ENCODE results near the gene ZRANB2. TPM values are rescaled to one million over a fixed set of nuclear protein-coding genes. Genes with fewer than 3 reads are reported as not detected.

ZRANB2 gene
- total RNA-seq, 6 experiments from 2014 or later = 18.3 to 32.0 (median 24.7) TPM

DNA sequence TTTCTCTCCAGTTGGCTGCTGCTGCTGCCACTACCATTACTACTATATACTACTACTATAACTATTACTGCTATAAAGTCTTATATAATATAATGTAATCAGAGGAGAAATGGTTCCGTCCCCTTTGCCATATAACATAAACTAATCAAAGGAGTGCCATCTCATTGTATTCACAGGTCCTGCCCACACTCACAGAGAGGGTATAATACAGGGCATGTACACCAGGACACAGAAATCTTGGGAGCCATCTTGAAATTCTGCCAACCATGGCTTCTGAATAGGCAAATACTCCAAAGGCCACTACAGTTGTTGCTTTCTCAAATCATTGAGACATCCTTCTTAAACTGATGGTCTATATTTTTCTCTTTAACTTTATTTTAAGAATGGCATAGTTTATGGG, 6.9 kb upstream of the ZRANB2 start:
- WGBS (ENCODE audit: insufficient coverage, low coverage, low lambda C conversion rate, missing lambda C conversion rate) = 92% methylated on average over 1 of the region's 1 CpG
- H3K36me3 ChIP-seq = no peaks in the 10 kb centered on the region
- H3K4me3 ChIP-seq = no peak overlapping the region
- H3K9me3 ChIP-seq = no peaks in the 10 kb centered on the region
- no peak for ATAC-seq
- intact Hi-C loops (cut with DNase I) = no loop called here
- no peak overlapping the region for H3K27ac ChIP-seq
- no peaks in the 10 kb centered on the region for H3K4me1 ChIP-seq
- no peaks in the 10 kb centered on the region for H3K27me3 ChIP-seq
- DNase-seq = no peak
- no peak for TF ChIP-seq POLR2A (IDR thresholded peaks at IDR 0.05)
- TF ChIP-seq, protein P1, sequence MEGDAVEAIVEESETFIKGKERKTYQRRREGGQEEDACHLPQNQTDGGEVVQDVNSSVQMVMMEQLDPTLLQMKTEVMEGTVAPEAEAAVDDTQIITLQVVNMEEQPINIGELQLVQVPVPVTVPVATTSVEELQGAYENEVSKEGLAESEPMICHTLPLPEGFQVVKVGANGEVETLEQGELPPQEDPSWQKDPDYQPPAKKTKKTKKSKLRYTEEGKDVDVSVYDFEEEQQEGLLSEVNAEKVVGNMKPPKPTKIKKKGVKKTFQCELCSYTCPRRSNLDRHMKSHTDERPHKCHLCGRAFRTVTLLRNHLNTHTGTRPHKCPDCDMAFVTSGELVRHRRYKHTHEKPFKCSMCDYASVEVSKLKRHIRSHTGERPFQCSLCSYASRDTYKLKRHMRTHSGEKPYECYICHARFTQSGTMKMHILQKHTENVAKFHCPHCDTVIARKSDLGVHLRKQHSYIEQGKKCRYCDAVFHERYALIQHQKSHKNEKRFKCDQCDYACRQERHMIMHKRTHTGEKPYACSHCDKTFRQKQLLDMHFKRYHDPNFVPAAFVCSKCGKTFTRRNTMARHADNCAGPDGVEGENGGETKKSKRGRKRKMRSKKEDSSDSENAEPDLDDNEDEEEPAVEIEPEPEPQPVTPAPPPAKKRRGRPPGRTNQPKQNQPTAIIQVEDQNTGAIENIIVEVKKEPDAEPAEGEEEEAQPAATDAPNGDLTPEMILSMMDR (IDR thresholded peaks at IDR 0.05) = no peak

DNA sequence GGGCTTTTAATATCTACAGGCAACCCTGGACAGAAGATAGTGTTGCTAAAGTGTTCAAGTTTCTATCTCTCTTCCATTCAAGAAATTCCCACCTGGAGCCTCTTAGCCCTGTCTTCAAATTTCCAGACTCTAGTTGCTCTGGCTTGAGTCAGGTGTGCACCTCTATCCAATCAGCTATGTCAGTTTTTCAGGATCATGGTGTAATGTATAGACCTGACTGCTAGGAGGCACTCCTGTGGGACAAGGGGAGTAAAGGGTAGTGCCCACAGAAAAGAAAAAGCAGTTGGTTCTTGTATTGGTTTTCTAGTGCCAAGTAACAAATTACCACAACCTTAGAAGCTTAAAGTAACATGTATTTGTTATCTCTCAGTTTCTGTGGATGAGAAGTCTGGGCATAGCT, 6.2 kb upstream of the ZRANB2 start:
- intact Hi-C loops (cut with DNase I) = no loop called here
- Histone ChIP-seq H3K4me1 (no peaks in the 10 kb centered on the region), H3K27me3 (no peaks in the 10 kb centered on the region), H3K9me3 (no peaks in the 10 kb centered on the region), H3K4me3 (no peak overlapping the region), H3K27ac (no peak overlapping the region), H3K36me3 (no peaks in the 10 kb centered on the region)
- TF ChIP-seq, protein P1 (IDR thresholded peaks at IDR 0.05) = no peak
- no peak for TF ChIP-seq POLR2A (IDR thresholded peaks at IDR 0.05)
- no peak for ATAC-seq
- no peak for DNase-seq

DNA sequence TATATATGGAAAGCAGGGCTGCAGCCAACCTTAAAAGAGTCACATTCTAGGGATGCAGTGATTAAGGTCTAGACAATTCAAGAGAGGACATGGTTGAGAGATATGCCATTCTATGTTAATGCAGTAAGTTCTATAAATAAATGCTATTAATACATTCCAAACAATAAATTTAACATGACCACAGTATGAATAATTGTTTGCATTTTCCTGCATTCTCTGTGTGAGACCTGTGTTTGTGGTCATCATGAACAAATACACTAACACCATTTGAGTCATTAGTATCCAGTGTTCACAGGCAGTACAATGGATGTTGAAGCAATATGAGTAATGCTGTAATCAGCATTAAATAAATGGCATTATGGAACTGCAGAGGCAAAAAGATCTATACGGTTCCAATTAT, 5.5 kb upstream of the ZRANB2 start:
- intact Hi-C loops (cut with DNase I) = no loop called here
- TF ChIP-seq POLR2A (IDR thresholded peaks at IDR 0.05) = no peak
- TF ChIP-seq, protein P1 (IDR thresholded peaks at IDR 0.05) = no peak
- WGBS (ENCODE audit: insufficient coverage, low coverage, low lambda C conversion rate, missing lambda C conversion rate) = 92% methylated on average over 1 of the region's 1 CpG
- Histone ChIP-seq H3K27me3 (no peaks in the 10 kb centered on the region), H3K36me3 (no peaks in the 10 kb centered on the region), H3K4me1 (peaks cover 0 to 5% (median 0%) of the 10 kb centered on the region in 4 donors), H3K27ac (no peak overlapping the region), H3K9me3 (no peaks in the 10 kb centered on the region), H3K4me3 (no peak overlapping the region)
- no peak for DNase-seq
- no peak for ATAC-seq

DNA sequence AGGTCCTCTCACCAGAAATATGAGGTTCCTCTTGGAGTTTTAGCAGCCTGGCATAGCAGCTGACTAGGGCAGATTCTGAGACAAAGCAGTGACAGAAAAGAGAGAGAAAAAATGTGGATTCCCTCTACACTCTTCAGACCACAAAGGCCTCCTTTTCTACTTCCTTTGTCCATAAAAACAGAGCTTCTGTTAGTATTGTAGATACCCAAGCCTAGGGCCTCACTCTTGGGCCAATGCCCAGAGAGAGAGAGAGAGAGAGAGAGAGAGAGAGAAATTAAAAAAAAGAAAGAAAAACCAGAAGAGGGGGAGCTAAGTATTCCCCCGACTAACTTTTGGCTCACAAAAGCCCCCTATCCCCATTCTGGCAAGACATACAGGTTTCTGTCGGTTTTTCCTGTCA, 2.4 kb upstream of the ZRANB2 start:
- intact Hi-C loops (cut with DNase I) = no loop called here
- H3K27ac ChIP-seq = no peak overlapping the region
- ATAC-seq (no peak), DNase-seq (no peak)
- no peak for TF ChIP-seq POLR2A (IDR thresholded peaks at IDR 0.05)
- TF ChIP-seq, protein P1 (IDR thresholded peaks at IDR 0.05) = no peak
- H3K4me1 ChIP-seq = peaks cover 0 to 18% (median 4%) of the 10 kb centered on the region in 4 donors
- peaks cover 0 to under 1% (median 0%) of the 10 kb centered on the region in 4 donors for H3K36me3 ChIP-seq
- H3K9me3 ChIP-seq = no peaks in the 10 kb centered on the region
- H3K4me3 ChIP-seq = no peak overlapping the region
- no peaks in the 10 kb centered on the region for H3K27me3 ChIP-seq
- 61% methylated on average over 2 of the region's 2 CpGs for WGBS (ENCODE audit: insufficient coverage, low coverage, low lambda C conversion rate, missing lambda C conversion rate)

DNA sequence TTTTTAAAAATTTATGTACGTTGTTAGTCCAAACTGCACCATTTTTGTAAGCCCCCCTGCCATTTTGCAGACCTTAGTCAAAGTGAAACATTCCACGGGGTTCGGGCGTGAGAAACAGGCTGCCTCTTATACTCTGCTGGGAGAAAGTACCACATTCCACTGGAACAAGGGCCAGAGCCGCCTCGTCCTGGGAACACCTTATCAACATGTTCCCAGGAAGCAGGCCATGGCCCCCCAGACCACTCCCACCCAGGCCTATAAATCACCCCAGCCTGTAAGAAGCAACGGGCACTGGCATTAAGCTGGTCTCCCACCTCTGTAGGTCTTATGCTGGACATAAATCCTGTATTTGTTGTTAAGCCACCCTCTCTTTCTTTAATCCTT, 854 bp upstream of the ZRANB2 start:
- intact Hi-C loops (cut with DNase I) = no loop called here
- ATAC-seq = no peak
- H3K27me3 ChIP-seq = no peaks in the 10 kb centered on the region
- peak in 2 of 3 donors; percentile 19 to 42 for DNase-seq
- H3K4me3 ChIP-seq = peak overlapping the region; percentile 72 to 88 (median 82)
- TF ChIP-seq, protein P1 (IDR thresholded peaks at IDR 0.05) = no peak
- TF ChIP-seq POLR2A (IDR thresholded peaks at IDR 0.05) = no peak
- peaks cover 0 to 17% (median 3%) of the 10 kb centered on the region in 4 donors for H3K36me3 ChIP-seq
- H3K27ac ChIP-seq = no peak overlapping the region
- H3K4me1 ChIP-seq = peaks cover 0 to 18% (median 4%) of the 10 kb centered on the region in 4 donors
- WGBS (ENCODE audit: insufficient coverage, low coverage, low lambda C conversion rate, missing lambda C conversion rate) = 56% methylated on average over 2 of the region's 7 CpGs
- H3K9me3 ChIP-seq = no peaks in the 10 kb centered on the region

All from right lobe of liver (tissue), 6 donors.